Tibial nerve (tissue), 4 donors: Measurements from ENCODE around the gene OBSCN.

Experiments used
- EP300 ChIP-seq, 2 donors: sonication (generic); formaldehyde crosslinking; IDR thresholded peaks; one replicate each; pipeline ENCODE4 v1.6.1; 2017; ENCODE audit warnings: antibody characterized with exemption in 2 of 2, mild to moderate bottlenecking in 1 of 2
- POLR2A ChIP-seq, 2 donors: fragments of 450-650 bp; IDR thresholded peaks; one replicate each; pipeline ENCODE4 v1.6.1; 2017; ENCODE audit warnings: antibody characterized with exemption in 2 of 2, mild to moderate bottlenecking in 2 of 2, moderate library complexity in 2 of 2
- TF ChIP-seq, protein P1 (sequence below), 5 experiments: fragments of 200-600 bp in 3 of 5; fragments of 450-650 bp in 2 of 5; sonication (generic) in 3 of 5; IDR thresholded peaks; one replicate each; pipeline ENCODE4 v1.5.1; 2016 to 2019; ENCODE audit warnings: antibody characterized with exemption in 5 of 5, mild to moderate bottlenecking in 3 of 5, moderate library complexity in 2 of 5

DNA sequence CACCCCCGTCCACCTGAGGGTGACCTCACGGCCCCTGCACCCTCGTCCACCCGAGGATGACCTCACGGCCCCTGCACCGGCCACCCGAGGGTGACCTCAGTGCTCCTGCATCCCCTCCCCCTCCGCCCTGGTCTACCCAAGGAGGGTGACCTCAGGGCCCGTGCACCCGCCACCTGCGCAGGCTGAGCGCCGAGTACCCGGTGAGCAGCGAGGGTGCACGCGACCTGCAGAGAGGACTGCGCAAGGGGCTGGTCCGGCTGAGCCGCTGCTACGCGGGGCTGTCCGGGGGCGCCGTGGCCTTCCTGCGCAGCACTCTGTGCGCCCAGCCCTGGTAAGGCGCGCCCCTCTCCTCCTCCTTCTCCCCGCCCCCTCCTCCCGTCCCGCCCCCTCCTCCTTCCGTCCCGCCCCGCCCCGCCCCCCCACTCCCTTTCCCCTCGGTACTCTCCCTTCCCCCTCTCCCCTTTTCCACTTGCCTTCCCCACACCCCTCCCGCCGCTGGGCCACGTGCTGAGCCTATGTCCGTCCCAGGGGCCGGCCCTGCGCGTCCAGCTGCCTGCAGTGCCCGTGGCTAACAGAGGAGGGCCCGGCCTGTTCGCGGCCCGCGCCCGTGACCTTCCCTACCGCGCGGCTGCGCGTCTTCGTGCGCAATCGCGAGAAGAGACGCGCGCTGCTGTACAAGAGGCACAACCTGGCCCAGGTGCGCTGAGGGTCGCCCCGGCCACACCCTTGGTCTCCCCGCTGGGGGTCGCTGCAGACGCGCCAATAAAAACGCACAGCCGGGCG lies 170.4 kb downstream of the OBSCN start:
- TF ChIP-seq, protein P1, sequence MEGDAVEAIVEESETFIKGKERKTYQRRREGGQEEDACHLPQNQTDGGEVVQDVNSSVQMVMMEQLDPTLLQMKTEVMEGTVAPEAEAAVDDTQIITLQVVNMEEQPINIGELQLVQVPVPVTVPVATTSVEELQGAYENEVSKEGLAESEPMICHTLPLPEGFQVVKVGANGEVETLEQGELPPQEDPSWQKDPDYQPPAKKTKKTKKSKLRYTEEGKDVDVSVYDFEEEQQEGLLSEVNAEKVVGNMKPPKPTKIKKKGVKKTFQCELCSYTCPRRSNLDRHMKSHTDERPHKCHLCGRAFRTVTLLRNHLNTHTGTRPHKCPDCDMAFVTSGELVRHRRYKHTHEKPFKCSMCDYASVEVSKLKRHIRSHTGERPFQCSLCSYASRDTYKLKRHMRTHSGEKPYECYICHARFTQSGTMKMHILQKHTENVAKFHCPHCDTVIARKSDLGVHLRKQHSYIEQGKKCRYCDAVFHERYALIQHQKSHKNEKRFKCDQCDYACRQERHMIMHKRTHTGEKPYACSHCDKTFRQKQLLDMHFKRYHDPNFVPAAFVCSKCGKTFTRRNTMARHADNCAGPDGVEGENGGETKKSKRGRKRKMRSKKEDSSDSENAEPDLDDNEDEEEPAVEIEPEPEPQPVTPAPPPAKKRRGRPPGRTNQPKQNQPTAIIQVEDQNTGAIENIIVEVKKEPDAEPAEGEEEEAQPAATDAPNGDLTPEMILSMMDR (IDR thresholded peaks at IDR 0.05) = peak; percentile 39 to 91 (median 69)
- TF ChIP-seq POLR2A (IDR thresholded peaks at IDR 0.05) = peak in 1 of 2 donors; percentile 28
- peak; percentile 15 to 63 for TF ChIP-seq EP300 (IDR thresholded peaks at IDR 0.05)
